NCI-H1417 treated with DMSO at 0.1 percent for 48 hours (cell line): Measurements from ENCODE around the gene MYL5.
"Not testable (repeated sequence)": the region's sequence is repeated elsewhere in the genome, so short reads cannot be mapped to it uniquely, and the experiment has no call there.

ENCODE experiments used
- DNase-seq: peaks from one replicate; lab custom pipeline; 2025; lab: John Stamatoyannopoulos, UW

Gene MYL5

GRCh38 chr4:635851-636627 lies 38.3 kb upstream of the MYL5 start:
- no peak for DNase-seq

- DNase-seq = no peak
These were observed 37.6 kb upstream of the MYL5 start for GRCh38 chr4:636628-637159.

- DNase-seq = no peak
These were observed 36.6 kb upstream of the MYL5 start for GRCh38 chr4:637536-638280.

- not testable (repeated sequence) for DNase-seq
These were observed 32.0 kb upstream of the MYL5 start for GRCh38 chr4:642366-642765.

GRCh38 chr4:646460-646859 lies 27.9 kb upstream of the MYL5 start:
- DNase-seq = no peak

- no peak for DNase-seq
These were observed 26.9 kb upstream of the MYL5 start for GRCh38 chr4:647481-647880.

- no peak for DNase-seq
These were observed 25.6 kb upstream of the MYL5 start for GRCh38 chr4:648579-649292.

GRCh38 chr4:649293-649625 lies 25.1 kb upstream of the MYL5 start:
- DNase-seq = no peak

GRCh38 chr4:649751-650310 lies 24.5 kb upstream of the MYL5 start:
- no peak for DNase-seq

- no peak for DNase-seq
These were observed 23.9 kb upstream of the MYL5 start for GRCh38 chr4:650461-650860.

GRCh38 chr4:650951-651883 lies 23.1 kb upstream of the MYL5 start:
- DNase-seq = no peak

GRCh38 chr4:651884-652642 lies 22.3 kb upstream of the MYL5 start:
- DNase-seq = no peak

- no peak for DNase-seq
These were observed 21.1 kb upstream of the MYL5 start for GRCh38 chr4:653080-653821.

GRCh38 chr4:653831-654502 lies 20.4 kb upstream of the MYL5 start:
- no peak for DNase-seq

- no peak for DNase-seq
These were observed 19.9 kb upstream of the MYL5 start for GRCh38 chr4:654503-654845.

GRCh38 chr4:654871-655463 lies 19.4 kb upstream of the MYL5 start:
- no peak for DNase-seq

- no peak for DNase-seq
These were observed 18.7 kb upstream of the MYL5 start for GRCh38 chr4:655464-656151.
